ENCODE results near the gene TBCD. TPM values are rescaled to one million over a fixed set of nuclear protein-coding genes. Genes with fewer than 3 reads are reported as not detected.

The TBCD gene
- total and polyA plus RNA-seq, 9 of the 15 experiments (the other 6 are each of a cell fraction or from before 2014, with no cell fraction given), result 8.9 to 98.5 (median 28.0) TPM

DNA sequence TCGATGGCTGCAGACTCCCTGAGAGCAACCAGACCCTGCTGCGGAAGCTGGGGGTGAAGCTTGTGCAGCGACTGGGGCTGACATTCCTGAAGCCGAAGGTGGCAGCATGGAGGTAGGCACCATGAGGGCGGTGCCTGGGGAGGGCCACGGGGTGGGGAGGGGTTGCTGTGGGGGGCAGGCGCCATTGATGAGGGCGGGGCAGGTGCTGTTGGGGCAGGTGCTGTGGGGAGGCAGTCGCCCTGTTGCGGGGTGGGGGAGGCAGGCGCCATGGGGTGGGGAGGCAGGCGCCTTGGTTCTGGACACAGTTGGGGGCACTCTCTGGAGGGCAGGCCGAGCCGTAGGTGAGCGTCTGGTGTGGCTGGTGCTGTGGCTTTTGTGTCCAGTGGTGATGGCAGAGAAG, 49.0 kb downstream of the TBCD start:
- Histone ChIP-seq H3K4me1 (replicated peaks in 1 of 2; ENCODE audit: control insufficient read depth in 2 of 2, insufficient read depth in 2 of 2, low read length in 2 of 2) (peaks cover 0 to 8% of the 10 kb centered on the region in 2 experiments; a peak in 1 of 5 replicates), H3K4me2 (ENCODE audit: insufficient read depth, low read length) (no peak overlapping the region), H3K9ac (ENCODE audit: insufficient read depth in 1 of 2, low read depth in 2 of 2, low read length in 2 of 2) (no peak overlapping the region), H2AFZ (ENCODE audit: low read depth, low read length) (no peak overlapping the region), H3K9me3 (replicated peaks; ENCODE audit: control insufficient read depth, insufficient read depth, low read depth, low read length) (no peaks in the 10 kb centered on the region), H3K36me3 (ENCODE audit: control insufficient read depth, insufficient read depth, low read length) (peaks cover 41% of the 10 kb centered on the region; the same call in 2 of the 3 replicates), H3K27ac (ENCODE audit: extremely low read depth, low read depth, low read length) (no peak overlapping the region), H3K27me3 (ENCODE audit: control insufficient read depth in 2 of 2, insufficient read depth in 2 of 2, low read length in 2 of 2) (no peaks in the 10 kb centered on the region), H3K9me1 (ENCODE audit: control insufficient read depth, insufficient read depth, low read length) (no peaks in the 10 kb centered on the region), H3K4me3 (no peak overlapping the region), H4K20me1 (replicated peaks; ENCODE audit: control insufficient read depth, insufficient read depth, low read length) (0 out of 2 replicates have a peak, but pooled peaks cover 3% of the 10 kb centered on the region), H3K79me2 (ENCODE audit: control insufficient read depth, insufficient read depth, low read length) (peaks cover 6% of the 10 kb centered on the region; the same call in 1 of the 3 replicates)
- FAIRE-seq, result no peak
- BruUV-seq (replicated peaks), result no TSS peak
- no peak for ATAC-seq
- ChIA-PET CTCF (ENCODE audit: low intra/inter-chr PET ratio) (no interaction called here), POLR2A (no interaction called here)
- in situ Hi-C loops (cut with MboI) (no loop called here), intact Hi-C loops (cut with micrococcal nuclease) (no loop called here)
- no peak for TF ChIP-seq CHD1 (IDR thresholded peaks at IDR 0.05; ENCODE audit: low read length)
- TF ChIP-seq, protein P1, sequence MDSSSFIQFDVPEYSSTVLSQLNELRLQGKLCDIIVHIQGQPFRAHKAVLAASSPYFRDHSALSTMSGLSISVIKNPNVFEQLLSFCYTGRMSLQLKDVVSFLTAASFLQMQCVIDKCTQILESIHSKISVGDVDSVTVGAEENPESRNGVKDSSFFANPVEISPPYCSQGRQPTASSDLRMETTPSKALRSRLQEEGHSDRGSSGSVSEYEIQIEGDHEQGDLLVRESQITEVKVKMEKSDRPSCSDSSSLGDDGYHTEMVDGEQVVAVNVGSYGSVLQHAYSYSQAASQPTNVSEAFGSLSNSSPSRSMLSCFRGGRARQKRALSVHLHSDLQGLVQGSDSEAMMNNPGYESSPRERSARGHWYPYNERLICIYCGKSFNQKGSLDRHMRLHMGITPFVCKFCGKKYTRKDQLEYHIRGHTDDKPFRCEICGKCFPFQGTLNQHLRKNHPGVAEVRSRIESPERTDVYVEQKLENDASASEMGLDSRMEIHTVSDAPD (CRISPR knock-in tag; IDR thresholded peaks at IDR 0.05), result no peak
- TF ChIP-seq NBN (IDR thresholded peaks at IDR 0.05; ENCODE audit: low read depth), result no peak
- no peak for TF ChIP-seq ETV1 (tag; conservative IDR thresholded peaks at IDR 0.05; ENCODE audit: low read depth)
- TF ChIP-seq, protein P2, sequence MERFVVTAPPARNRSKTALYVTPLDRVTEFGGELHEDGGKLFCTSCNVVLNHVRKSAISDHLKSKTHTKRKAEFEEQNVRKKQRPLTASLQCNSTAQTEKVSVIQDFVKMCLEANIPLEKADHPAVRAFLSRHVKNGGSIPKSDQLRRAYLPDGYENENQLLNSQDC (CRISPR knock-in tag; IDR thresholded peaks at IDR 0.05), result no peak
- no peak for TF ChIP-seq POLR2AphosphoS5 (IDR thresholded peaks at IDR 0.05; ENCODE audit: control insufficient read depth, insufficient read depth, low read depth, low read length)
- TF ChIP-seq, protein P3, sequence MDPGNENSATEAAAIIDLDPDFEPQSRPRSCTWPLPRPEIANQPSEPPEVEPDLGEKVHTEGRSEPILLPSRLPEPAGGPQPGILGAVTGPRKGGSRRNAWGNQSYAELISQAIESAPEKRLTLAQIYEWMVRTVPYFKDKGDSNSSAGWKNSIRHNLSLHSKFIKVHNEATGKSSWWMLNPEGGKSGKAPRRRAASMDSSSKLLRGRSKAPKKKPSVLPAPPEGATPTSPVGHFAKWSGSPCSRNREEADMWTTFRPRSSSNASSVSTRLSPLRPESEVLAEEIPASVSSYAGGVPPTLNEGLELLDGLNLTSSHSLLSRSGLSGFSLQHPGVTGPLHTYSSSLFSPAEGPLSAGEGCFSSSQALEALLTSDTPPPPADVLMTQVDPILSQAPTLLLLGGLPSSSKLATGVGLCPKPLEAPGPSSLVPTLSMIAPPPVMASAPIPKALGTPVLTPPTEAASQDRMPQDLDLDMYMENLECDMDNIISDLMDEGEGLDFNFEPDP (CRISPR knock-in tag; IDR thresholded peaks at IDR 0.05), result no peak
- no peak for TF ChIP-seq CBX1 (IDR thresholded peaks at IDR 0.05; ENCODE audit: low read depth)
- TF ChIP-seq PHF20 (IDR thresholded peaks at IDR 0.05; ENCODE audit: partially characterized antibody), result no peak
- 94% methylated on average over 2 of the region's 15 CpGs for WGBS (ENCODE audit: insufficient coverage, low coverage, missing lambda C conversion rate)
- DNase-seq (ENCODE audit: extremely low read depth in 1 of 4, low spot score in 3 of 4), result no peak
